NCI-H69 (cell line): Measurements from ENCODE around the gene FAM107B.

Experiments
- DNase-seq: peaks from one replicate; lab custom pipeline; 2025; lab: John Stamatoyannopoulos, UW

The FAM107B gene

DNA sequence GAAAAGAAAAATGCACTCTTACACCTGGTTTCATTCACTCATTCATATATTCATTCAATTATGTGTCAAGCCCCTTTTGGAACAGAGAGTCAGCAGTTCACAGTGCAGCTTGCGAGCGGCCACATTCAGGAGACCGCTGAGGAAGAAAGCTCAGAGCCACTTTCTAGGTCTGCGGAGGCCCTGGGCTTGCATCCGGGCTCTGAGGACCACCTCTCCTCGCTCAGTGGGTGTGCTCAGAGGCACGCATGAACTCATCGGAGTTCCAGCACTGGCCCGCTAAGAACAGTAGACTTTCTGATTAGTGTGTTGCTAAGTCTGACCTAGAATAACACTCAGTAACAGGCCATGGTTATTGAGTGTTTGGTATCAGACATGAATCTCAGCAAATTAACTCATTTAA, 1.8 kb upstream of the FAM107B start:
- DNase-seq, result no peak

- no peak for DNase-seq
Measured at GRCh38 chr10:14775656-14776055, 959 bp upstream of the FAM107B start.

DNA sequence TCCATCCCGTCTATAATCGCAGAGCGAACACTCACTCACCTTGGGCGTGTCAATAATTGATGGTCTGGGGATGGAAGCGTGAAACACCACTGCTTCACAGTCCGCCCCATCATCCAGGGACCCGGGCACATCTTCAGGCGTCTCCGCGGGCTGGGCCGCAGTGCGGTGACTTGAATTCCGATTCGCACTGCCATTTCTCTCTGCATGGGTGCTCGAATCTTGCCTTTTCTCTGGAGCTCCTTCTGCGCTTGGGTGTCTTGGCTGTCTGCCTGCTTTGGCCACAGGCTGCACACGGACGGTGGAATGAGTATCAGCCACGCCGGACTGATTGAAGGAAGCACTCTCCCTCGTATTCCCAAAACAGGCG, 500 bp downstream of the FAM107B start:
- DNase-seq, result peak; percentile 59

DNA sequence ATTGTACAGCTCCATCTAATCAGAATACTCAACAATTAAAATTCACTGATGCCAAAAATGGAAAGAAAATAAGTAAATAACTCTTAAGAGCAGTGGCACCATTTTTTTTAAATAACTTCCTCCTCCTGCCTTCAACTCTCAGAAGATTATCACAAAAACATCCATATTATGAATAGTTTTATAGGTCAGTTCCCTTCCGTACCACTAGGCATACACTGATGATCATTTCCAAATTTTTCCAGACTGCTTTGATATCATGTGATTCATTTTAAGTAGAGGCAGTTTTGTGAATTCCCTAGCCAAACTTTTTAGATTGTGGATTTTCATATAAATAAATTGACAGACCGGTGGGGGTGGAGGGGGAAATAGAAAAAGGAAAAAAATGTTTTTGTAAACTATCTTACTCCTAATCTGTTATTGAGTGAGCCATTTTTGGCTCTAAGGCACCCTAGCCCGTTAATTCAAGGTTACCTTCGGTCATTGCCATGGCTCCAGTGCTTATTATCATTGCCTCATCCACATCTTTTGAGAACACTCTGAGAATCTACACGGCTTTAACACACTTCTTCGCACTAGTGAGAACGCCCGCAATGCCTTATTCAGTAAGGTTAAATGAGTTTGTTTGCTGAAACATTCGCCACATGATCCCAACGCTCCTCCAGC, 1.0 kb downstream of the FAM107B start:
- no peak for DNase-seq

- peak; percentile 11 for DNase-seq
Measured at GRCh38 chr10:14772399-14772798, 2.3 kb downstream of the FAM107B start.

- no peak for DNase-seq
Measured at GRCh38 chr10:14770927-14771326, 3.8 kb downstream of the FAM107B start.

- no peak for DNase-seq
Measured at GRCh38 chr10:14761372-14761771, 13.3 kb downstream of the FAM107B start.

- peak; percentile 30 for DNase-seq
Measured at GRCh38 chr10:14758994-14759664, 15.6 kb downstream of the FAM107B start.

- DNase-seq, result no peak
Measured at GRCh38 chr10:14758451-14758850, 16.2 kb downstream of the FAM107B start.

DNA sequence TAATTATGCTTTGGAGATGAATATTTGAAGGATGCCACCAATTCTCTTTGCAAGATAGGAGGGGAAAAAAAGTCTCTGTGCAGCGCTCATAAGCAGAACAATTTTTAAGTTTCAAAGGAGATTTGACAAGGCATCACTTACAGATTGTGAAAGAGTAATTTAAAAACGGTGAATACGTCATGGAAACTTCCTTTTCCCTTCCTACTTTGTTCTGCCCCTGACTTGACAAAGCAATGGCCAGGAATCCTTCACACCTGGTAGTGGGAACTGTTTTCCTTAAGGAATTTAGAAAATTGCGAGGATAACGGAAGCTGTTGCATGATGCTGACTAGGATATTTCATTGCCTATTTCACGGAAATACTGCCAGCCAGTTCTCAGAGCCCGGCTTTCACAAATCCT, 16.7 kb downstream of the FAM107B start:
- no peak for DNase-seq

DNA sequence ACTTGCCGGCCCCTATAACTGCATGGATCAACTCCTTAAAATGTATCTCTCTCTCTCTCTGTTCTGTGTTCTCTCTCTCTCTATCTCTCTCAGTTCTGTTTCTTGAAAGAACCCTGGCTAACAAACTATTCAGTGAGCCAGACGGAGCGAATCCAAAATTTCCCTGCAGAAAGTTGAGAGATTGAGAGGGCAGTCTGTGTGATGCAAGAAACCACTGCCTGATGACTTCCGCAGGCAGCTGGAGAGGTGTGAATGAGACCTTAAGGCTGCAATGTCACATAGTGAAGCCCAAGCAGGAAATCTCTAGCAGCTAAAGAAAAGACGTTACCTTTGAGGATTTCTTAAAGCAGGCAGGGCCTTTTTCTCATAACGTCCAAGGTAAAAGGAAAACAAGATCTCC, 17.3 kb downstream of the FAM107B start:
- no peak for DNase-seq

GRCh38 chr10:14753441-14753840, 21.3 kb downstream of the FAM107B start:
- no peak for DNase-seq

DNA sequence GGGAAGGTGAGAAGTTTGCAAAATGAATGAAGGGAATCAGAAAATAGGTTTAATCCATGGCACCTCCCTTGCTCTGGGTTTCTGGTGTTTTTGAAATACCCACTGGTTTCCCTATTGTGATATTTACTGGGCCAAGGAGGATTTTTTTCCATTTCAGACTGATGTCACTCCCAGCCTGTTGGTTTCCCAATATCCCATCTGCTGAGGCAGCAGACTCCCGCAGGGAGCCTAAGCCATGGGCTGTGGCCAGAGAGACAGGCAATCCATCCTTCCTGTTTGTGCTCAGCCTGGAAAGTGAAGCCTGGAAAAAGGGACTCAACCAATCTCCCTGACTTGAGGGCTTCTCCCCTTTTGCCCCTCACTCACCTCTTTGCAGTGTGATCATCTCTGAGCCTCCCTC, 22.8 kb downstream of the FAM107B start:
- DNase-seq, result peak; percentile 31

- DNase-seq, result peak; percentile 87
Measured at GRCh38 chr10:14751014-14751896, 23.4 kb downstream of the FAM107B start.

DNA sequence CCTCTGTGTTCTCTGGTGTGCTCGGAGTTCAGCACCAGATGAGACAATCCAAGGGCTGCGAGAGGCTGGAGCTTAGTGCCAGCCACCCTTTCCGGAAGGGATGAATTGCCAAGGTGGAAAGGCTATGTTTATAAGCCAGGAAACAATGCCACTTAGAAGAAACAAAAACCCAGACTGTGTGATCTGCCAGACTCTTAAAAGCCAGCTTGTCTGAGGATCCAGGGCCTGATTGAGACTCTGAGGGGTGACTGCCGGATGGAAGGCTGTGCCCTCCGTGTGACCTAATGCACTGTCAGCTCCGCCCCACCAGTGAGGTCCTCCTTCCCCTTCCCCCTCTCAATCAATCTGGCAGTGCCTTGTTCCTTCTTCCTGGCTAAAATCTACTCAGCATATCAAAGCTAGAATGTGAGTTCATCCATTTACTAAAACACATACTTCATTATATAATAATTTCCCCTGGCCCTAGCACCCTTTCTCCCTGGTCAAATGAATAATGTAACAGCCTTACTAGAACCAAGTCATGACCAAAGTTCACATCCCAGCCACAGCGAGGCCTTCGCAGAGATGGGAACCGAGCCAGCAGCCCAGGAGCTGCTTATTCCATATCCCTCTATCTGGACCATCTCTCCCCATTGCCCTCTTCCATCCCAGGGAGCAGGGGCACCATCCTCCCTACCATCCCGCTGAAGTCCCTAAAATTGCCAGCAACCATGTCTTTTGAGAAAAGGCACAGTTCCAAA, 25.5 kb downstream of the FAM107B start:
- DNase-seq, result no peak

DNA sequence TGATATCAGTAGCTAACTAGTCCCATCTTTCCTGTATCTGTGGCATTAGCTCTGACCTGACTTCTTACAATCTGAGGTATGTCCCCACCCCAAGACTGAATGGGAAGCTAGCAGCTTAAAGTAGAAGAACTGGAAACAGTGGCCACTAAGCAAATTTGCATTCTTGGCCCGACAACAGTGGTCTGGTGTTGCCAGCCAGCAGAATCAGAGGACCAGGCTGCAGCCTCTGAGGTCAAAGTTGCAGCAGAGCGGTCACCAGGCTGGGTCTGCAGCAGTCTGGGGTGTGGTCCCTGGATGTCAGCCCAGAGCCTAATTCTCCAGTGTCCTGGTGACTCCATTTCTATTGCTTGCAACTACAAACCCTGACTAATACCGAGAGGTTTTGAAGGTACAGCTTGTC, 26.3 kb downstream of the FAM107B start:
- DNase-seq, result no peak

DNA sequence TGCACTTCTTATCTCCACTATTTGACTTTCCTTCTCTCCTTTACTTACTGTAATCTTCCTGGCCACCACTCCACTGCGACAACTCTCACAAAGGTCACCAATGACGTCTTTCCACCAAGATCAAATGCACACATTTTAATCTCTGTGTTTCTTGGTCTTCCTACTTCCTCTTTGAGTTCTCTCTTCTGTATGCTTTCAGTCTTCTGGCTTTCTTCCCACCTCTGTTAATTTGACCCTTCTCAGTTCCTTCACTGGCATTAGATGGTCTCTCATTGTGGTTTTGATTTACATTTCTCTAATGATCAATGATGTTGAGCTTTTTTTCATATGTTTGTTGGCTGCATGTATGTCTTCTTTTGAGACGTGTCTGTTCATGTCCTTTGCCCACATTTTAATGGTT, 31.9 kb downstream of the FAM107B start:
- no peak for DNase-seq

DNA sequence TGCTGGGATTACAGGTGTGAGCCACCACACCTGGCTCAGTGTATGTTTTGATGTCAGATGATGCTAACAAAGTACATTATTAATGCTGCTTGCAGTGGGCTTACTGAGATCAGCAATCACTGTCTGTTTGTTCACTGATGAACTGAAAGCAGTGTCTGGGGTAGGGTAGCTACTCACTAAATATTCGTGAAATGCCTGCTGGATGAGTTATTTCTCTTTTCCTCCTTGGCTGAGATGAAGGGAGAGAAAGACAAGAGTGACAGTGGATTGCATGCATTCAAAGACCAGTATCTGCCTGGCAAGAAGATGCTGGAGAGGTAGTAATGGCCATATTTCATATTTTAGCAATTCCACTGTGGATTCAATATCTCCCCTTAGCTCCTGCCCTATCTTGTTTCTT, 32.3 kb downstream of the FAM107B start:
- no peak for DNase-seq

GRCh38 chr10:14740684-14741247, 33.9 kb downstream of the FAM107B start:
- DNase-seq, result no peak

DNA sequence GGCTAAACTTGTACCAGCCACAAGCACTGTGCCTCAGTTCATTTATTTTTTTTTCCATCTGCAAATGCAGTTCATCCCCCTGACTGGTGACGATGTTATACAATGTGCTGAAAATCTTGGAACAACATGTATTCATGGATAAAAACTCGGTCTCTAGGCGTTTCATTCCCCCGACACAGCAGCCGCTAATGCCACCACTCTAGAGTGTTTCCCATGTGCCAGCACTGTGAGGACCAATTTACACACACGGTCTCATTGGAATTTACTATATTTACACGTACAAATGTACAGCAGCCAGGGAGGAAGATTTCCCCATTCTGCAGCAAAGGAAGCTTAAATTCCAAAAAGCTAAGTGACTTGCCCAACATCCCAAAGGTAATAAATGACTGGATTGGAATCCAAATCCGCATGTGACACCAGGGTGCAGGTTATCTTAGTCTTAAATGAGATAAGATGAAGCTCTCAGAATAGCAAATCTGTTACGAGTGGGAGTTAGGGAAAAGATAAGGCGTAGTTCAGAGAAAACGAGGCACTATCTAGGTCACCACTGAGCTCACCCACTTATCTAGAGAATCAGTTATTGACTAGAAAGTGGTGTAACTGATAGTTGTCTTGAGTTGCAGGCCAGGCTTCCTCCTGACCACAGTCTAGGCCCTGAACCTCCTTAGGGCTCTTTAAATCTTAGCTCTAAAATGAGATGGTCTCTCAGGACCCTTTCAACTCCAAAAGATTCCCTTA, 36.7 kb downstream of the FAM107B start:
- DNase-seq, result no peak

GRCh38 chr10:14736600-14737081, 38.1 kb downstream of the FAM107B start:
- no peak for DNase-seq
